Duodenal mucosa (tissue), 2 donors: ENCODE results near the gene SLC25A18.

Experiments
- H3K27ac ChIP-seq: one replicate; pipeline ENCODE4 v1.7.0; 2013; ENCODE audit warnings: low read depth, low read length
- H3K27me3 ChIP-seq, 2 donors: one replicate each; pipeline ENCODE4 v1.7.0; 2013; ENCODE audit warnings: low read length in 2 of 2, control low read depth in 1 of 2; ENCODE audit not compliant: insufficient read depth in 2 of 2, control insufficient read depth in 1 of 2
- H3K36me3 ChIP-seq, 2 donors: one replicate each; pipeline ENCODE4 v1.7.0; 2013; ENCODE audit warnings: low read length in 2 of 2, control low read depth in 1 of 2; ENCODE audit not compliant: insufficient read depth in 2 of 2, control insufficient read depth in 1 of 2
- H3K4me1 ChIP-seq, 2 donors: one replicate each; pipeline ENCODE4 v1.7.0; 2013; ENCODE audit warnings: low read length in 2 of 2, control low read depth in 1 of 2; ENCODE audit not compliant: insufficient read depth in 2 of 2, control insufficient read depth in 1 of 2
- H3K4me3 ChIP-seq, 2 donors: one replicate each; pipeline ENCODE4 v1.7.0; 2013; ENCODE audit warnings: low read length in 2 of 2, low read depth in 1 of 2
- H3K9ac ChIP-seq, 2 donors: one replicate each; pipeline ENCODE4 v1.7.0; 2013; ENCODE audit warnings: low read length in 2 of 2, low read depth in 1 of 2
- H3K9me3 ChIP-seq, 2 donors: one replicate each; pipeline ENCODE4 v1.7.0; 2013; ENCODE audit warnings: low read length in 2 of 2, control low read depth in 1 of 2; ENCODE audit not compliant: control insufficient read depth in 1 of 2

SLC25A18 gene

GRCh38 chr22:17566776-17567175, 3.5 kb downstream of the SLC25A18 start:
- Histone ChIP-seq H3K36me3 (no peaks in the 10 kb centered on the region), H3K9me3 (no peaks in the 10 kb centered on the region), H3K27ac (no peak overlapping the region), H3K27me3 (no peaks in the 10 kb centered on the region), H3K4me3 (no peak overlapping the region), H3K9ac (no peak overlapping the region), H3K4me1 (peaks cover 0 to 13% of the 10 kb centered on the region in 2 donors)

GRCh38 chr22:17569971-17570511, 6.7 kb downstream of the SLC25A18 start:
- H3K9me3 ChIP-seq: no peaks in the 10 kb centered on the region
- no peak overlapping the region for H3K27ac ChIP-seq
- H3K4me1 ChIP-seq: peaks cover 0 to 13% of the 10 kb centered on the region in 2 donors
- peak overlapping the region in 1 of 2 donors; percentile 22 for H3K4me3 ChIP-seq
- no peak overlapping the region for H3K9ac ChIP-seq
- H3K36me3 ChIP-seq: no peaks in the 10 kb centered on the region
- no peaks in the 10 kb centered on the region for H3K27me3 ChIP-seq

GRCh38 chr22:17570851-17571631, 7.7 kb downstream of the SLC25A18 start:
- Histone ChIP-seq H3K27me3 (no peaks in the 10 kb centered on the region), H3K4me3 (peak overlapping the region; percentile 41 to 48), H3K9ac (no peak overlapping the region), H3K4me1 (peaks cover 0 to 13% of the 10 kb centered on the region in 2 donors), H3K27ac (peak overlapping the region; percentile 47), H3K36me3 (no peaks in the 10 kb centered on the region), H3K9me3 (no peaks in the 10 kb centered on the region)

GRCh38 chr22:17575151-17575550, 11.9 kb downstream of the SLC25A18 start:
- Histone ChIP-seq H3K4me1 (peaks cover 0 to 8% of the 10 kb centered on the region in 2 donors), H3K4me3 (no peak overlapping the region), H3K36me3 (no peaks in the 10 kb centered on the region), H3K27me3 (no peaks in the 10 kb centered on the region), H3K9me3 (no peaks in the 10 kb centered on the region), H3K9ac (no peak overlapping the region), H3K27ac (no peak overlapping the region)

- no peaks in the 10 kb centered on the region for H3K9me3 ChIP-seq
- peaks cover 0 to 5% of the 10 kb centered on the region in 2 donors for H3K4me1 ChIP-seq
- H3K9ac ChIP-seq: no peak overlapping the region
- no peaks in the 10 kb centered on the region for H3K36me3 ChIP-seq
- no peak overlapping the region for H3K4me3 ChIP-seq
- no peaks in the 10 kb centered on the region for H3K27me3 ChIP-seq
- H3K27ac ChIP-seq: no peak overlapping the region
Observed at GRCh38 chr22:17575681-17576080, 12.4 kb downstream of the SLC25A18 start.

GRCh38 chr22:17576470-17576869, 13.2 kb downstream of the SLC25A18 start:
- H3K4me1 ChIP-seq: no peaks in the 10 kb centered on the region
- no peaks in the 10 kb centered on the region for H3K27me3 ChIP-seq
- H3K27ac ChIP-seq: no peak overlapping the region
- H3K9me3 ChIP-seq: no peaks in the 10 kb centered on the region
- H3K4me3 ChIP-seq: no peak overlapping the region
- no peaks in the 10 kb centered on the region for H3K36me3 ChIP-seq
- no peak overlapping the region for H3K9ac ChIP-seq

- H3K27ac ChIP-seq: no peak overlapping the region
- no peaks in the 10 kb centered on the region for H3K9me3 ChIP-seq
- H3K4me3 ChIP-seq: no peak overlapping the region
- no peaks in the 10 kb centered on the region for H3K27me3 ChIP-seq
- H3K4me1 ChIP-seq: no peaks in the 10 kb centered on the region
- no peak overlapping the region for H3K9ac ChIP-seq
- H3K36me3 ChIP-seq: no peaks in the 10 kb centered on the region
Observed at GRCh38 chr22:17578136-17578754, 14.9 kb downstream of the SLC25A18 start.

GRCh38 chr22:17579535-17579981, 16.3 kb downstream of the SLC25A18 start:
- H3K27ac ChIP-seq: no peak overlapping the region

GRCh38 chr22:17580441-17581031, 17.2 kb downstream of the SLC25A18 start:
- H3K27ac ChIP-seq: no peak overlapping the region
- H3K36me3 ChIP-seq: no peaks in the 10 kb centered on the region
- no peaks in the 10 kb centered on the region for H3K4me1 ChIP-seq
- H3K27me3 ChIP-seq: no peaks in the 10 kb centered on the region
- H3K4me3 ChIP-seq: no peak overlapping the region
- no peaks in the 10 kb centered on the region for H3K9me3 ChIP-seq
- no peak overlapping the region for H3K9ac ChIP-seq

More at GRCh38 chr22:17579535-17579981, 16.3 kb downstream of the SLC25A18 start:
- Histone ChIP-seq H3K27me3 (no peaks in the 10 kb centered on the region), H3K9ac (no peak overlapping the region), H3K4me1 (no peaks in the 10 kb centered on the region), H3K4me3 (no peak overlapping the region), H3K36me3 (no peaks in the 10 kb centered on the region), H3K9me3 (no peaks in the 10 kb centered on the region)

- no peak overlapping the region for H3K9ac ChIP-seq
- H3K36me3 ChIP-seq: no peaks in the 10 kb centered on the region
- no peaks in the 10 kb centered on the region for H3K27me3 ChIP-seq
- no peak overlapping the region for H3K27ac ChIP-seq
- H3K9me3 ChIP-seq: no peaks in the 10 kb centered on the region
- no peaks in the 10 kb centered on the region for H3K4me1 ChIP-seq
- H3K4me3 ChIP-seq: no peak overlapping the region
Observed at GRCh38 chr22:17581056-17581455, 17.8 kb downstream of the SLC25A18 start.
